Measurements from ENCODE around the gene FAM177B. TPM values are rescaled to one million over a fixed set of nuclear protein-coding genes. Genes with fewer than 3 reads are reported as not detected.

FAM177B gene
- total RNA-seq, 2 donors from 2014 or later: not detected

GRCh38 chr1:222749927-222750326 lies 12.9 kb downstream of the FAM177B start:
- Histone ChIP-seq H3K4me3 (no peak overlapping the region), H3K4me1 (no peaks in the 10 kb centered on the region), H3K27me3 (no peaks in the 10 kb centered on the region), H3K27ac (no peak overlapping the region), H3K36me3 (no peaks in the 10 kb centered on the region), H3K9me3 (no peaks in the 10 kb centered on the region)
- no peak for TF ChIP-seq CTCF (IDR thresholded peaks at IDR 0.05)
- no peak for DNase-seq (ENCODE audit: low spot score)

GRCh38 chr1:222750651-222751050 lies 13.6 kb downstream of the FAM177B start:
- no peaks in the 10 kb centered on the region for H3K9me3 ChIP-seq
- H3K4me1 ChIP-seq: no peaks in the 10 kb centered on the region
- no peak overlapping the region for H3K4me3 ChIP-seq
- no peaks in the 10 kb centered on the region for H3K27me3 ChIP-seq
- DNase-seq (ENCODE audit: low spot score): no peak
- no peak for TF ChIP-seq CTCF (IDR thresholded peaks at IDR 0.05)
- H3K27ac ChIP-seq: no peak overlapping the region
- H3K36me3 ChIP-seq: no peaks in the 10 kb centered on the region

GRCh38 chr1:222751255-222751654 lies 14.3 kb downstream of the FAM177B start:
- H3K4me1 ChIP-seq: no peaks in the 10 kb centered on the region
- no peak overlapping the region for H3K4me3 ChIP-seq
- H3K27ac ChIP-seq: no peak overlapping the region
- TF ChIP-seq CTCF (IDR thresholded peaks at IDR 0.05): no peak
- no peaks in the 10 kb centered on the region for H3K36me3 ChIP-seq
- no peak for DNase-seq (ENCODE audit: low spot score)
- no peaks in the 10 kb centered on the region for H3K27me3 ChIP-seq
- no peaks in the 10 kb centered on the region for H3K9me3 ChIP-seq

- H3K27me3 ChIP-seq: no peaks in the 10 kb centered on the region
- H3K36me3 ChIP-seq: no peaks in the 10 kb centered on the region
- H3K27ac ChIP-seq: no peak overlapping the region
- no peaks in the 10 kb centered on the region for H3K4me1 ChIP-seq
- no peaks in the 10 kb centered on the region for H3K9me3 ChIP-seq
- no peak for TF ChIP-seq CTCF (IDR thresholded peaks at IDR 0.05)
- DNase-seq (ENCODE audit: low spot score): peak; percentile 65
- no peak overlapping the region for H3K4me3 ChIP-seq
These were observed 17.6 kb downstream of the FAM177B start for GRCh38 chr1:222754366-222755139.

- H3K4me1 ChIP-seq: no peaks in the 10 kb centered on the region
- H3K27me3 ChIP-seq: no peaks in the 10 kb centered on the region
- no peak overlapping the region for H3K27ac ChIP-seq
- no peaks in the 10 kb centered on the region for H3K36me3 ChIP-seq
- DNase-seq (ENCODE audit: low spot score): no peak
- no peaks in the 10 kb centered on the region for H3K9me3 ChIP-seq
- no peak for TF ChIP-seq CTCF (IDR thresholded peaks at IDR 0.05)
- H3K4me3 ChIP-seq: no peak overlapping the region
These were observed 20.8 kb downstream of the FAM177B start for GRCh38 chr1:222757646-222758268.
